Heart left ventricle (tissue), 16 donors: ENCODE data around the gene ANKRD16. TPM values are rescaled to one million over a fixed set of nuclear protein-coding genes. Genes with fewer than 3 reads are reported as not detected.
A peak's percentile ranks its signal among the peaks of the same experiment; 100 is the strongest.
"Not testable (repeated sequence)": the region's sequence is repeated elsewhere in the genome, so short reads cannot be mapped to it uniquely, and the experiment has no call there.

Experiments used
- ATAC-seq, 4 donors: fragments of 200-7000 bp; cut with Tn5 transposase; one replicate each; pipeline ENCODE4 v1.9.1; 2020 to 2022; ENCODE audit warnings: moderate library complexity in 4 of 4, mild to moderate bottlenecking in 3 of 4, moderate number of reproducible peaks in 1 of 4
- DNase-seq, 5 donors: peaks; one replicate each; pipeline ENCODE4 v3.0.0-alpha.2; 2020
- H3K27ac ChIP-seq, 12 donors: fragments of 200-600 bp; sonication (generic) in 4 of 12; one replicate each; pipeline versions ENCODE4 v1.5.0 to v1.8.0; 2016 to 2022; ENCODE audit warnings: mild to moderate bottlenecking in 2 of 12
- H3K27me3 ChIP-seq, 9 donors: fragments of 200-600 bp; sonication (generic) in 2 of 9; one replicate each; pipeline versions ENCODE4 v1.5.1 to v1.8.0; 2016 to 2022; ENCODE audit warnings: mild to moderate bottlenecking in 3 of 9
- H3K36me3 ChIP-seq, 9 donors: fragments of 200-600 bp; sonication (generic) in 2 of 9; one replicate each; pipeline versions ENCODE4 v1.5.0 to v1.8.0; 2018 to 2022; ENCODE audit warnings: mild to moderate bottlenecking in 2 of 9
- H3K4me1 ChIP-seq, 12 donors: fragments of 200-600 bp; sonication (generic) in 4 of 12; one replicate each; pipeline versions ENCODE4 v1.5.0 to v1.8.0; 2016 to 2022; ENCODE audit warnings: mild to moderate bottlenecking in 3 of 12
- H3K4me3 ChIP-seq, 12 donors: fragments of 200-600 bp; sonication (generic) in 4 of 12; one replicate each; pipeline versions ENCODE4 v1.5.0 to v1.8.0; 2017 to 2022; ENCODE audit warnings: mild to moderate bottlenecking in 9 of 12, moderate library complexity in 4 of 12
- H3K9me3 ChIP-seq, 12 donors: fragments of 200-600 bp; sonication (generic) in 4 of 12; one replicate each; pipeline versions ENCODE4 v1.5.0 to v1.8.0; 2016 to 2022; ENCODE audit warnings: mild to moderate bottlenecking in 1 of 12
- POLR2A ChIP-seq, 2 donors: fragments of 450-650 bp; IDR thresholded peaks; one replicate each; pipeline ENCODE4 v1.6.1; 2017; ENCODE audit warnings: antibody characterized with exemption in 2 of 2, mild to moderate bottlenecking in 2 of 2, moderate library complexity in 2 of 2
- WGBS, 4 donors: extraction: QIAGEN DNeasy Blood & Tissue Kit in 2 of 4; methylation state at CpG; one replicate each; pipeline versions ENCODE4 v1.1.5 to v1.1.7; 2013 to 2018; 5-methylcytosine and 5-hydroxymethylcytosine counted together
- intact Hi-C, 10 donors: fragments of 100-400 bp; cut with DNase I; formaldehyde crosslinking; loops; one replicate each; pipeline versions ENCODE4 v1.11.1 to v1.14.2; 2022
- polyA plus RNA-seq, 2 donors: library from polyadenylated mRNA; stranded (reverse); fragments of 200-250 nt; gene quantifications; one replicate each; pipeline ENCODE4 v1.2.3, GENCODE V29; 2013
- total RNA-seq, 9 donors: library from RNA; depleted of rRNA in 2 of 9; stranded (reverse); fragments of >200 nt in 2 of 9; fragmentation: NEBNext Ultra II Directional in 3 of 9; extraction: Animal tissue kit (Norgen Biotek cat#: 25700) in 3 of 9; gene quantifications; one replicate each; pipeline versions ENCODE4 v1.1.0 to v1.2.4, GENCODE V29; 2016 to 2023
- TF ChIP-seq, protein P1 (sequence below), 12 donors: fragments of 200-600 bp; sonication (generic) in 4 of 12; IDR thresholded peaks; one replicate each; pipeline versions ENCODE4 v1.5.0 to v1.8.0; 2018 to 2022; ENCODE audit warnings: antibody characterized with exemption in 12 of 12, mild to moderate bottlenecking in 5 of 12
- donor health status: ischemic (EF 13 %, LVEDD 7.1; RV severe dilation, severe dysfunction).
- donor health status: healthy with polysubstance abuse.
- donor health status: DM: no; HTN: yes; CAD: no.
- donor health status: DM: no; HTN: no; CAD: no.
- donor health status: ischemic (EF 25% LVEDD 6.9; RV normal size, moderate dysfunction).
- donor health status: ischemic (EF 25% LVEDD 5.7; RV mildly dilated, moderate dysfunction).
- donor health status: healthy.
- donor health status: DM: yes; HTN: yes; CAD: no.
- donor health status: ischemic (EF 35%, LVEDD 5.7; RV mildly dilated, moderate dysfunction).
- donor health status: nonischemic (EF 11% LVEDD 7.7; RV severe dilation, severe dysfunction).
- donor health status: DM: yes; HTN: yes; CAD: no.
- donor health status: PGD.
- donor health status: ischemic (EF 29% LVEDD 5.4; RV normal size, mild dysfunction).
- donor health status: nonischemic (EF 23%, LVEDD 6.1; RV moderate dilation, normal function).

The ANKRD16 gene
- total and polyA plus RNA-seq, 11 donors: 1.7 to 5.0 (median 2.7) TPM

DNA sequence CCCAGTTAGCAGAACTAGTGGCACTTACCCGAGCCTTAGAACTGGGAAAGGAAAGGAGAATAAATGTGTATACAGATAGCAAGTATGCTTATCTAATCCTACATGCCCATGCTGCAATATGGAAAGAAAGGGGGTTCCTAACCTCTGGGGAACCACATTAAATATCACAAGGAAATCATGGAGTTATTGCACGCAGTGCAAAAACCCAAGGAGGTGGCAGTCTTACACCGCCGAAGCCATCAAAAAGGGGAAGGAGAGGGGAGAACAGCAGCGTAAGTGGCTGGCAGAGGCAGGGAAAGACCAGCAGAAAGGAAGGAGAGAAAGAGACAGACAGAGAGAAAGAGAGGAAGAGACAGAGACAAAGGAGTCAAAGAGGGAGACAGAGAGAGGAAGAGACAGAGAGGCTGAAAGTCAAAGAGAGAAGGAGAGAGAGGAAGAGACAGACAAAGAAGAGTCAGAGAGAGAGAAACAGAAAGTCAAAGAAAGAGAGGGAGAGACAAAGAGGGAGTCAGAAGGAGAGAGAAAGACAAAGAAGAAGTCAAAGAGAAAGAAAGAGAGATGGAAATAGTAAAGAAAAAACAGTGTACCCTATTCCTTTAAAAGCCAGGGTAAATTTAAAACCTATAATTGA is 23.1 kb downstream of the ANKRD16 start:
- ATAC-seq, H3K36me3 ChIP-seq, H3K4me3 ChIP-seq, H3K4me1 ChIP-seq, DNase-seq, H3K9me3 ChIP-seq, H3K27ac ChIP-seq, intact Hi-C loops, H3K27me3 ChIP-seq: not testable (repeated sequence)
- WGBS, 4 donors: 75 to 86% (median 83%) methylated on average over 5 of the region's 5 CpGs

GRCh38 chr10:5862981-5863685 is 26.6 kb downstream of the ANKRD16 start:
- peak in 1 of 4 donors; percentile 33 for ATAC-seq
- H3K36me3 ChIP-seq, intact Hi-C loops, H3K27ac ChIP-seq, H3K4me1 ChIP-seq, DNase-seq, H3K27me3 ChIP-seq, H3K4me3 ChIP-seq, H3K9me3 ChIP-seq: not testable (repeated sequence)
- 90 to 97% (median 93%) methylated on average over 9 of the region's 9 CpGs for WGBS, 4 donors

- ATAC-seq (peak in 1 of 4 donors; percentile 31), DNase-seq (no peak)
- H3K27me3 ChIP-seq: no peaks in the 10 kb centered on the region
- TF ChIP-seq, protein P1, sequence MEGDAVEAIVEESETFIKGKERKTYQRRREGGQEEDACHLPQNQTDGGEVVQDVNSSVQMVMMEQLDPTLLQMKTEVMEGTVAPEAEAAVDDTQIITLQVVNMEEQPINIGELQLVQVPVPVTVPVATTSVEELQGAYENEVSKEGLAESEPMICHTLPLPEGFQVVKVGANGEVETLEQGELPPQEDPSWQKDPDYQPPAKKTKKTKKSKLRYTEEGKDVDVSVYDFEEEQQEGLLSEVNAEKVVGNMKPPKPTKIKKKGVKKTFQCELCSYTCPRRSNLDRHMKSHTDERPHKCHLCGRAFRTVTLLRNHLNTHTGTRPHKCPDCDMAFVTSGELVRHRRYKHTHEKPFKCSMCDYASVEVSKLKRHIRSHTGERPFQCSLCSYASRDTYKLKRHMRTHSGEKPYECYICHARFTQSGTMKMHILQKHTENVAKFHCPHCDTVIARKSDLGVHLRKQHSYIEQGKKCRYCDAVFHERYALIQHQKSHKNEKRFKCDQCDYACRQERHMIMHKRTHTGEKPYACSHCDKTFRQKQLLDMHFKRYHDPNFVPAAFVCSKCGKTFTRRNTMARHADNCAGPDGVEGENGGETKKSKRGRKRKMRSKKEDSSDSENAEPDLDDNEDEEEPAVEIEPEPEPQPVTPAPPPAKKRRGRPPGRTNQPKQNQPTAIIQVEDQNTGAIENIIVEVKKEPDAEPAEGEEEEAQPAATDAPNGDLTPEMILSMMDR (IDR thresholded peaks at IDR 0.05): no peak
- TF ChIP-seq POLR2A (IDR thresholded peaks at IDR 0.05): no peak
- peaks cover 0 to 9% (median 0%) of the 10 kb centered on the region in 9 donors for H3K36me3 ChIP-seq
- H3K4me1 ChIP-seq: no peaks in the 10 kb centered on the region
- no peak overlapping the region for H3K27ac ChIP-seq
- WGBS, 4 donors: 79 to 94% (median 91%) methylated on average over 7 of the region's 7 CpGs
- H3K4me3 ChIP-seq: no peak overlapping the region
- no peaks in the 10 kb centered on the region for H3K9me3 ChIP-seq
- intact Hi-C loops: no loop called here
These were observed 27.2 kb downstream of the ANKRD16 start for GRCh38 chr10:5862360-5862961.

DNA sequence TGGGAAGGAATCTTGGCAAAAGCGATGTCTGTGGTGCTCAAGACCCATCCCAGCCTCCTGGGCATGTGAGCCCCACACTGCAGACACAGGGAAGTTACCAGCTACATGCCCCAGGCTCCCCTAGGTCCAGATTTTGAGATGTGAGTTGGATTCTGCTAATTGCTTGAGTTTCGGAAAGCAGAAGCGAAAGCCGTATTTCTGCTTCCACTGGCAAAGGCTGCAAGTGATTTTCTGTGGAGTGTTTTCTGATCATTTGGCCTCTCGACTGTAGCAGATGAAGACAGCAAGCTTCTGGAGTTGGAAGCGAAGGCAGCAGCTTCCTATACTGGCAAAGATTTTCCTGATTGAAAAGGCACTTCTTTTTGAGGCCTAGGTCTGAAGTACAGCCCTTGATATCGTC is 29.6 kb downstream of the ANKRD16 start:
- no peak for ATAC-seq
- Histone ChIP-seq H3K27me3 (no peaks in the 10 kb centered on the region), H3K27ac (no peak overlapping the region), H3K9me3 (no peaks in the 10 kb centered on the region), H3K36me3 (peaks cover 0 to 9% (median 0%) of the 10 kb centered on the region in 9 donors), H3K4me3 (no peak overlapping the region), H3K4me1 (no peaks in the 10 kb centered on the region)
- TF ChIP-seq, protein P1 (IDR thresholded peaks at IDR 0.05): no peak
- TF ChIP-seq POLR2A (IDR thresholded peaks at IDR 0.05): no peak
- intact Hi-C loops: no loop called here
- DNase-seq: no peak
- 88 to 98% (median 91%) methylated on average over 7 of the region's 7 CpGs for WGBS, 4 donors

- Histone ChIP-seq H3K9me3 (no peaks in the 10 kb centered on the region), H3K4me1 (no peaks in the 10 kb centered on the region), H3K36me3 (peaks cover 0 to 9% (median 0%) of the 10 kb centered on the region in 9 donors), H3K27me3 (no peaks in the 10 kb centered on the region), H3K4me3 (no peak overlapping the region), H3K27ac (no peak overlapping the region)
- TF ChIP-seq, protein P1 (IDR thresholded peaks at IDR 0.05): no peak
- no peak for TF ChIP-seq POLR2A (IDR thresholded peaks at IDR 0.05)
- ATAC-seq (no peak), DNase-seq (no peak)
- intact Hi-C loops: no loop called here
- 84 to 95% (median 94%) methylated on average over 5 of the region's 5 CpGs for WGBS, 4 donors
These were observed 30.9 kb downstream of the ANKRD16 start for GRCh38 chr10:5858811-5859210.
